HL-60/S4 (cell line): ENCODE data around the gene UQCC5.
"Not testable (repeated sequence)": the region's sequence is repeated elsewhere in the genome, so short reads cannot be mapped to it uniquely, and the experiment has no call there.

Source experiments
- in situ Hi-C: fragments of 300-500 bp; cut with MboI; formaldehyde crosslinking; loops from 2 replicates; pipeline ENCODE4 v1.14.3; 2022; ENCODE audit warnings: low sequenced_read_pairs

UQCC5 gene

DNA sequence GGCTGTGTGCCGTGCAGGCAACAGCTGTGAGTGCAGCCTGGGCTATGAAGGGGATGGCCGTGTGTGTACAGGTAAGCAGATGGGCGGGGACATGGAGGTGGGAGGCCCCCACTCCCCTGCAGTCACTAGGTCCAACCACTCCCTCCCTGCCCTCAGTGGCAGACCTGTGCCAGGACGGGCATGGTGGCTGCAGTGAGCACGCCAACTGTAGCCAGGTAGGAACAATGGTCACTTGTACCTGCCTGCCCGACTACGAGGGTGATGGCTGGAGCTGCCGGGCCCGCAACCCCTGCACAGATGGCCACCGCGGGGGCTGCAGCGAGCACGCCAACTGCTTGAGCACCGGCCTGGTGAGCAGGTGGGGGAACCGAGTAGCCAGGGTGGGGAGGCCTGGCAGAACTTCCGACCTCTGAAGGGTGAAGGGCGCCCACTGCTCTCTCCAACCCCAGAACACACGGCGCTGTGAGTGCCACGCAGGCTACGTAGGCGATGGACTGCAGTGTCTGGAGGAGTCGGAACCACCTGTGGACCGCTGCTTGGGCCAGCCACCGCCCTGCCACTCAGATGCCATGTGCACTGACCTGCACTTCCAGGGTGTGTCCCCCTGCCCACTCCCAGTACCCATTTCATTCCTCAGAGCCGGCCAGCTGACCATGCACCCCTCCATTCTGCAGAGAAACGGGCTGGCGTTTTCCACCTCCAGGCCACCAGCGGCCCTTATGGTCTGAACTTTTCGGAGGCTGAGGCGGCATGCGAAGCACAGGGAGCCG, 14.3 kb upstream of the UQCC5 start:
- in situ Hi-C loops = no loop called here

DNA sequence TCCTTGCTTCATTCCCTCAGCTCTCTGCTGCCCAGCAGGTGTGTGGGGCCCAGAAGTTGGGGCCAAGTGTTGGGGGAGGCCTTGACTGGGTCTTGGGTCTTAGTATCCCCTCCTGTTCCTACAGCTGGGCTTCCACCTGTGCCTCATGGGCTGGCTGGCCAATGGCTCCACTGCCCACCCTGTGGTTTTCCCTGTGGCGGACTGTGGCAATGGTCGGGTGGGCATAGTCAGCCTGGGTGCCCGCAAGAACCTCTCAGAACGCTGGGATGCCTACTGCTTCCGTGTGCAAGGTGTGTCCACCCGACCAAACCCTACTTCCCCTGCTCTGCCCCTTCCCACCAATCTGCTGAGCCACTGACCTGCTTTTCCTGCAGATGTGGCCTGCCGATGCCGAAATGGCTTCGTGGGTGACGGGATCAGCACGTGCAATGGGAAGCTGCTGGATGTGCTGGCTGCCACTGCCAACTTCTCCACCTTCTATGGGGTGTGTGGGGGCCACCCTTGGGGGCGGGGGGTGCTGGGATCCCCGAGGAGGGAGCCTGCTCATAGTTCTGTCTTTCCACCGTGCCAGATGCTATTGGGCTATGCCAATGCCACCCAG, 13.7 kb upstream of the UQCC5 start:
- in situ Hi-C loops = no loop called here

DNA sequence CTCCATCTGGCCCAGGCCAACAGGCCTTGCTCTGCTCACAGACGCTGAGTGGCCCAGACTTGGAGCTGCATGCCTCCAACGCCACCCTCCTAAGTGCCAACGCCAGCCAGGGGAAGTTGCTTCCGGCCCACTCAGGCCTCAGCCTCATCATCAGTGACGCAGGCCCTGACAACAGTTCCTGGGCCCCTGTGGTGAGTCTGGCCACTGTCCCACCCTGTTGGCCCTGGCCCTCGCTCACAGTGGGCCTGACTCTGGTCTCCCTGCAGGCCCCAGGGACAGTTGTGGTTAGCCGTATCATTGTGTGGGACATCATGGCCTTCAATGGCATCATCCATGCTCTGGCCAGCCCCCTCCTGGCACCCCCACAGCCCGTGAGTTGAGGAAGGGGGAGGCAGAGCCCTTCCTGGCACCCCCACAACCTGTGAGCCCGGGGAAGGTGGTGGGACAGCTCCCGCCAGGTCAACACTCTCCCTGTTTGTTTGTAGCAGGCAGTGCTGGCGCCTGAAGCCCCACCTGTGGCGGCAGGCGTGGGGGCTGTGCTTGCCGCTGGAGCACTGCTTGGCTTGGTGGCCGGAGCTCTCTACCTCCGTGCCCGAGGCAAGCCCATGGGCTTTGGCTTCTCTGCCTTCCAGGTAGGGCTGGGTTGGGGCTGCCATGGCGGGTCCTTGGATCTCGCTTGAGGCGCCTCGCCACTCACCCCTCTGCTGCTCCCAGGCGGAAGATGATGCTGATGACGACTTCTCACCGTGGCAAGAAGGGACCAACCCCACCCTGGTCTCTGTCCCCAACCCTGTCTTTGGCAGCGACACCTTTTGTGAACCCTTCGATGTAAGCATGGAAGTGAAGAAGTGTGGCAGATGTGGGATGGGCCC, 12.8 kb upstream of the UQCC5 start:
- in situ Hi-C loops = no loop called here

DNA sequence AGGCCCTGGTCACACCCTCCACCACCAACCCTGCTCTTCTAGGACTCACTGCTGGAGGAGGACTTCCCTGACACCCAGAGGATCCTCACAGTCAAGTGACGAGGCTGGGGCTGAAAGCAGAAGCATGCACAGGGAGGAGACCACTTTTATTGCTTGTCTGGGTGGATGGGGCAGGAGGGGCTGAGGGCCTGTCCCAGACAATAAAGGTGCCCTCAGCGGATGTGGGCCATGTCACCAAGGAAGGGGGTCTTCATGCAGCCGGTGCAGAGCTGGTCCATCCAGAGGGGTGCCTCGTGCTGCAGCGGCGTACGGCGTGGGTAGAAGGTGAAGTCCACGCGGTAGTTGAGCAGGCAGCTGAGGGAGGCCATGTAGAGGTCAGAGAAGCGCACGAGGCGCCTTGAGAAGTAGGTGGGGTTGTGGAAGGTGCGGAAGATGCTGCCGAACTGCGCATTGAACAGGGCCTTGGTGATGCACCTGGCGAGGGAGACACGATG, 12.1 kb upstream of the UQCC5 start:
- in situ Hi-C loops = no loop called here

DNA sequence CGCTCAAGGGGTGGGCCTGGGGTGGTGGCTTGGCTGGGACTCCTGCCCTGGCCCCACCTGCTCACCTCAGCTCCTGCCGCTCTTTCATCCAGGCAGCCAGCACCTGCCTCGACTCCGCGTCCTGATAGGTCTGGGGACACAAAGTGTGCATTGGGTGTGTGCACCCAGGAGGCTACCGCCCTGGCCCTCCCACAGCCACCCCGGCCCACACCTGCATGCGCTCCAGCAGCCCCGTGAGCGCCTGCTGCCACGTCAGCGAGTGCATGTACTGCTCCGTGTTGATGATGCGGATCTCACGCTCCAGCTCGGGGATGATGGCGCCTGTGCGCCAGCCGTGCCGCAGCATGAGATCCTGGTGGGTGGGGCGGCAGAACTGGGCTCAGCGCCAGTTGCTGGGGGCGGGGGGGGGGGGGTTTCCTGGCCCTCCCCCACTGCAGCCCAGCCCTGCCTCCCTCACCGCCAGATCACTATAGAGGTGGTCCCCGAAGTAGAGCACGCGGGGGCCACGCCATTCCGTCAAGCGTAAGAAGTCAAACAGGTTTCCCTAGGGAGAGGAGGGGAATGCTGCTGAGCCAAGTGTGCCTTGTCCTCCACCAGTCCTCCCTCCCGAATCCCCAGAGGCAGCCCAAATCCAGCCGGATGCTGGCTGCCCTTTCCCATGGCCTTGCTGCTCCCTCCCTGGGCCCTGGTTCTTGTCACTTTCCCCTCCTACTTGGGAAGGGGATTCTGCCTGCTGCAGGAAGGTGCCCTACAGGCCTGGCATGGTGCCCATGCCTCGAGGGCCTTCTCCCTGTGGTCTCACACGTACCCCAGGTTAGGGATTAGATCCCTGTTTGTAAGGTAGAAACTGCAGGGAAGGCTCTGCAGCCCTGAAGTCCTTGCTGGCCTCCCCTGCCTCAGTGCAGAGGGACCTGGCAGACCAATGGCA, 11.4 kb upstream of the UQCC5 start:
- in situ Hi-C loops = no loop called here

DNA sequence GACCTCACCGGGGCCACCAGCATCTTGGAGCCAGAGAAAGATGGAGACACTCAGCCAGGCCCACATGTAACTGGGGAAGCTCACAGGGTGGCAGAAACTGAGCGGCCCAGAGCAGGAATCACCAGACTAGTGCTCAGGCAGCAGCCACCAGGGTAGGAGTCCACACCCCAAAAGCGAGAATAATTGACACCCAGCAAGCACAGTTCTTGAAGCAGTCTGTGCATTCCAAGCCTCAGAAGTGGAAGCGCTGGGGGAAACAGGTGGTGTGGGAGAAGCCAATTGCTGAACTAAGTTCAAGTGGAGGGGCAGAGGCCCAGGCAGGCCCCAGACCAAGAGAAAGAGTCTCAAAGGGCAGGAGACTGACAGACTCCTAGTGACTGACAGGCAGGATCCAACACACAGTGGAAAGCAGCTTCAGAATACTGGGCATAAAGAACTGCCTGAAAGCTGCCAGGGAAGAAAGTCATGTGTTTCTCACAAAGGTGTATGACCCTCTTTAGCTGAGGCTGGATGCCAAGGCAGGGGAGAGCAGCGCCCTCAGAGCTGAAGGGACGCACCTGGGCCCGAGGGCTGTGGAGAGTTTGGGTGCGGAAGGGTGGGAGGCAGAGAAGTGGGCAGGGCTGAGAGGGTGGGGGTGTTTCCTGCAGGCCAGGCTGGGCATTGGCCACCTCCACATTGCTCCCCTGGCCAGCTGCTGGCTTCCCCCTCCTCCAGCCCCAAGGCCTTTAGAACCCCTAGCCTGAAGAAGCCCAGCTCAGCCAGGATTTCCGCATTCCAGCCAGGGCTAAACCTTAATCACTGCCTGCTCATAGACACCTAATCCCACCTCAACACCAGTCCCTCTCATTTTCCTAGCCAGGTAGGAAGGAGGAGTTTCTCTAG, 10.5 kb upstream of the UQCC5 start:
- in situ Hi-C loops = no loop called here

DNA sequence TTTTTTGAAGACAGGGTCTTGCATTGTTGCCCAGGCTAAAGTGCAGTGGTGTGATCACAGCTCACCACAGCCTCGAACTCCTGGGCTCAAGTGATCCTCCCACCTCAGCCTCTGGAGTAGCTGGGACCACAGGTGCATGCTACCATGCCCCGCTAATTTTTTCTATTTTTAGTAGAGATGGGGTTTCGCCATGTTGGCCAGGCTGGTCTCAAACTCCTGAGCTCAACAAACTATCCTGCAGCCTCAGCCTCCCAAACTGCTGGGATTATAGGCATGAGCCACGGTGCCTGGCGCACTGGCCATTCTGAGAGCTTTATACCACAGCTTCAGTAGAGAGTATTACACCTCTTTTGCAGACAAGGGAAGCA, 9.8 kb upstream of the UQCC5 start:
- in situ Hi-C loops = not testable (repeated sequence)

DNA sequence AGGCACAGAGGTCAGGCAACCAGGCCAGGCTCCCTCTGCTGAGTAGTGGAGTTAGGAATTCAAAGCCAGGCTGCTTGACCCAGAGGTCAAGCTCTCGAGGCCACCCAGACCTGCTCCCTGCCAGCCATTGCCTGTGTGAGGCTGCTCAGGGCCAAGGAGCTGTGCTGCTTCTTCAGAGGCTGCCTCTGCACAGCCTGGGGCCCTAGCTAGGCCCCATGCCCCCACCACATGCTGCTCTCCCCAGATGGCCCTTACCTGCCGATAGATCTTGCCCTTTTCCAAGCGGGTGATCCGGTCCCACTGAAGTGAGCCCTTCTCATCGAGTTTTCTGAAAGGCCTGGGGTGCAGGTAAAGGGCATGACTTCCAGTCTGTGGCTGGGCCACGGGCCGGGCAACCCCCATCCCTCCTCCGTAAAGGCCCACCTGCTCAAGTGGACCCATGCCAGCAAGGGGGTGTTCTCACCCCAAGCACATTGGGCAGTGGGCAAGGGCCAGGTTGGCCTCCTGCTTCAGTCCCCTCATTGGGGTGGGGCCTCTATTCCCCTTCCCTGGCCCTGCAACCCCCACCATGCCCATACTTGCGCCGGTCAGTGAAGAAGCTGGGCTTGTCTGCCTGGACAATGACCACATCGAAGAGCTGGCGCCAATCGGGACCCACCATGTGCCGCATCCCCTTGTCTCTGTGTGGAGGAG, 9.2 kb upstream of the UQCC5 start:
- in situ Hi-C loops = no loop called here

DNA sequence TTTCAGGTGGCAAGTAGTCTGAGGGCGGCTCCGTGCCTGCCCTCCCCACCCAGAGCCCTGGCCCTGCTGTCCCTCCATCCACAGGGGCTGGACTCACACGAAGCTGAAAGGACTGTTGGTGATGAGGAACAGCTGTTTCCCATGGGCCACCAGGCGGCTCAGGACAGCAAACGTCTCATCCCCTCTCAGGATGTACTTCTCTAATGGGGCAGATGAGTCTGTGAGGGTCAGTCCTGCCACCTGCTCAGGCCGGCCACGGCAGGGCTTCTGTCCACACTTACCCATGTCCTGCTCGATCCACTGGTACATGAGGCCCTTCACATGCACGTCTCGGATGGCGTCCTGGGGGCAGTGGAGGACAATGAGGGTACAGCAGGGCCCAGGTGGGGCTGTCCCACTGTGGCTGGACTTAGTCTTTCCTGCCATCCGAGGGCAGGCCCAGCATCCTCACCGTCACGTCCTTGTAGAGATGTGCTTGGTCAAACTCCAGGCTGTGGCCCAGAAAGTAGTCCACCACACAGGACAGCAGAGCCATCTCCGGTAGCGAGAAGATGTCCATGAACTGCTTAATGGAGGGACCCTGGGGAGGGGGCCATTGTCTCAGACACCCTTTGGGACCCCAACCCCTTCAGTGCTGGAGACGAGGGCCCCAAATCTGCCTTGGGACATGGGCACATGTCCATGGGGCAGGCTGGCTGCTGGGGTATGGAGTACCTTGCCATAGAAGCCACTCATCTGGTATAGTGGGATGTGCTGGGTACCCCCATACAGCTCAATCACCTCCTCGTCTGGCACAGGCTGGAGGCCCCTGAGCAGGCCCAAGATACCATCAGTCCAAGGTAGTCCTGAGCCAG, 8.4 kb upstream of the UQCC5 start:
- in situ Hi-C loops = no loop called here

DNA sequence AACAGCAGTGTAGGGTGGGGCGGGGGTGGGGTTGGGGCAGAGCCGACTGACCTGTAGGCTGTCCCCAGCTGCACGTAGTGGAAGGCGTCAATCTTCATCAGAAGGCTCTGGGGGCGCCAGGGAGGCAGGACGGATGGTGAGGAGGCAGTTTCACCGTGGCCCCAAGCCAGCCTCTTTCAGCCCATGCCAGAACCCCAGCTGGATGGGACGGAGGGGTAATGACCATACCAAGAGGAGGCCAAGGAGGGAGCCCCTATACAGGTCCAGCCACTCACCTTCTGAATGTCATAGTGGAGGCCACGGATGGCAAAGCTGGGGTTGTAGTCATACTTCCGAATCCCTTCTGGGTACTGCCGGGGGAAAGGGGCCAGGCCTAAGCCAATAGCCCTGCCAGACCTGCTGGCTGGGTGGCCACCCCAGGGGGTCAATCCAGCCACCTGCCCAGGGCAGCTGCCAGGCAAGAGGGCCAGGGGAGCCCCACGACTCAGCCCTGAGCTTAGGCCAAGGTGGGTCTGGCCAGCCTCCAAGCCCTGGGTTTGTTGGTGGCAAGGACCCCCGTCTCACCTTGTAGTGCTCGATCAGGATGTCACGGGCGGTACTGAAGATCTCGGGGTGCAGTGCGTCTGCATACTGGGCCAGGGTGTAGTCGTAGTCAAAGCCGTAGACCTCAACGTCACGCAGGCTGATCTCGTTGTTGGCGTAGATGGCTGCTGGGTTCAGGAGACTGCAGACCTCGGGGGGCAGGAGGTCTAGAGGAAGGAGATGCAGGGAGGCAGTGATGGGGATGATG, 7.6 kb upstream of the UQCC5 start:
- in situ Hi-C loops = no loop called here

DNA sequence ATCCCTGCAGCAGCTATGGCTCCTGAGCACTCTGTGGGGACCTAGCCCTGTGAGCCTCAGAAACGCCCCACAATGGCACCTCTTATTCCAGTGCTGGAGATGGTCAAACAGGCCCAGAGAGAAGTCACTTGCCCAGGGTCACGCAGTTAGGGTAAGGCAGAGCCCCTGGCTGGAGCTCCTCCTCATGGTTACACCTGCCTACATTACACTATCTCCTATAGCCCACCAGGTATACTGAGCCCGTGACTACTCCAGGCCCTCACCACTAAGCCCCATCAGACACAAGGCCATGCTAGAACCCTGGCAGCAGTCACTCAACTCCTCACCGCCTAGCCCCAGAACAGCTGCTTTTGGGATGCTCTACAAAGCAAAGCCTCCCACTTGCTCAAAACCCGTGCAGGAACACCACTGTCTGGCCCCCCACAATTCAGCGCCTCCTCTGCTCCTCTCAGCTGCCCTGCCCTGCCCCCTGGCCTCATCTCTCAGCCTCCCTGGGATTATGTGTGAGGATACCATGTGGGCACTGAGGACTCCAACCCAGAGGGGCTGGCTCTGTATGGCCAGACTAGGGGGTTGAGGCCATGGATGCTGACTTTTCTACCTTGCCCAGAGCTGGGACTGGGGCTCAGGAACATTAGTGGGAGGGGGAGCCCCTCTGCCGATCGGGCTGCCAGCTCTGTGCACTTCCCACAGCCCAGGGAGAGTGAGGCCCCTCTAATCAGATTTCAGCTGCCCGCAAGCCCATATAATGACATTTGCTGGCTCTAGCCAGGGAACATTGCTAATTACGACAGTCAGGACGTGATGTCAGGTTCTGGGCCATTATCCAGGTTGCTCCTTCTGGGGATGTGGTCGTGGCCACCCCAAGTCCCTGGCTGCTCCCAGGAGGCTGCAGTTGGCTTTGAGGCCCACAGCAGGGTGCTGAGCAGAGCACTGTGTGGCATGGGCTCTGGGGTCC, 6.8 kb upstream of the UQCC5 start:
- in situ Hi-C loops = no loop called here

DNA sequence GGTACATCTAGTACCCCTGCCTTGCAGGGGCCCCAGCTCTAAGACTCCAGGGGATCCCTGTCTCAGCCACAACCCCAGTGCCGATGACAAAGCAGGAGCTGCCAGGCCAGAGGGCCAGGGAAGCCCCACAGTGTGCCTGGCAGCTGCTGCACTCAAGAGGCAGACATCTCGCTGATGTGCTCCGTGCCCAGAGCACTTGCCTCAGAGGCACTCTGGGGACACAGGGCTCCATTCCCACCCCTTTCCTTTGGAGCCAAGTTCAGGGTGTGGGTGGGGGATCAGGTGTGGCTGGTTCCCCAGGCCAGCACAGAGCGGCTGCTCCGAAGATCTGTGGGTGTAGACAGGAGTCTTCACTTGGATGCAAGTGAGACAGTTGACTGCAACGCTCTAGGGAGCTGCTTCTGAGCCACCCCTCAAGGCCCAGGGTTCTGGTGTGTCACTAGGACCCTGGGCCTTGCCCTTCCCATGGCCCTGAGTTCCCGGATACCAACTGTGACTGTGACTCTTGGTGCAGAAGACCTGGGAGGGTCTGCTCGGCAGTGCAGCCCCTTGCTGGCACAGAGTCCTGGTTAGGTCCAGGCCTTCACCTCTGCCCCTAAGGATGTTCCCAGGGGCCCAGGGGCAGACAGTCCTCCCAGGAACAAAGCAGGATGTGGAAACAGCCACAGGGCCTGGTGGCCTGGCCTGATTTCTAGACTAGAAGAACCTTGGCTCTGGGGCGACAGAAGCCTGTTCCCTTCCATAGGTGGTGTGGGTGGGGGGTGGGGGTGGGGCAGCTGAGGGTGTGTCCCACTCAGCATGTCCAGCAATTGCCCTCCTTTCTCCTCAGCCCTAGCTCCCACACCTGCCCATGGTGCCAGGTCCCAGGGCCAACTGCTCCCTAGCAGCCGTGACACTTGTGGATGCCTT, 5.2 kb upstream of the UQCC5 start:
- in situ Hi-C loops = no loop called here

DNA sequence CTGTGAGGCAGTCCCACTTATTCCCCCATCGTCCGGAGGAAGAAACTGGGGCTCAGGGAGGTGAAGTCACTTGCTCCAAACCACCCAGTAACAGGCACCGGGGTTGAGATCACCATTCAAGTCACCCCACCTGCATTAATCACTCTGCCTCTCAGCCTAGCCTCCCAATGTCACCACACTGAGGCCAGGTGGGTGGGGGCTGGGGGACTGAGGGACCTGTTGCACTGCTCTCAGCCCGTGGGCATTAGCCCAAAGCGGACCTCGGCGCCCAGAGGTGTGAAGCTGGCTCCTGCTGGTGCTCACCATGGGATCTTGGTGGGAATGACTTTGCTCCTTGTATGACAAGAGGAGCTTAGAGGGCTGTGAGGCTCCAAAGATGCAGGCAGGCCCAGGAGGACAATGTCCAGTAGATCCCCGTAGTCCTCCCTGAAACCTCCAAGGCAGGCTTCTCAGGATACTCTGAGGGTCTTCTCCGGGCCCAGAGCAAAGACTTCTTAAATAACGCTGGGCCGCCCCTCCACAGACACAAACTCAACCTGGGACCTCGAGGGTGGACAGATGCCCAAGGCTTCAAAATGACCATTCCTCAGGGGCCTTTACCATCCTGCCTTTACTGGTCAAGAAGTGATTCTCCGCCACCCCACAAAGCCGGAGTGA, 4.4 kb upstream of the UQCC5 start:
- in situ Hi-C loops = no loop called here

DNA sequence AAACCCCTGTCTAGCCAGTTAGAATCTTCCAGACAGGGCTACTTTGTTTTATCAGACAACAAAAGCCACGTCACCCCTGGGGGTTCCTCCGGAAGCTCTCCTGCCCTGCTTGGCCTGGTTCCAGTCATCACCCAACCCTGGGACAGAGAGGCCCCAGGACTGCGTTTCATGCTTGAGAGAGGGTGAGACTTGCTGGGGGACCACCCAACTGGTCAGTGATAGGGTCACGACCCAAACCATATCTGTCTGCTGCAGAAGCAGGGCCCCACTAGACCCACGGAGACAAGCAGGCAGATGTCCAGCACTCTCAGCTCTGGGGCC, 3.9 kb upstream of the UQCC5 start:
- in situ Hi-C loops = no loop called here
